Suprapubic skin (tissue), 4 donors: ENCODE data around the gene PFN3.

Source experiments
- EP300 ChIP-seq: sonication (generic); formaldehyde crosslinking; IDR thresholded peaks from one replicate; pipeline ENCODE4 v1.6.1; 2017; ENCODE audit warnings: antibody characterized with exemption
- POLR2A ChIP-seq, 2 donors: fragments of 450-650 bp; IDR thresholded peaks; one replicate each; pipeline ENCODE4 v1.6.1; 2017; ENCODE audit warnings: antibody characterized with exemption in 2 of 2, mild to moderate bottlenecking in 2 of 2, moderate library complexity in 2 of 2
- POLR2AphosphoS5 ChIP-seq, 3 donors: sonication (generic); formaldehyde crosslinking; IDR thresholded peaks; one replicate each; pipeline ENCODE4 v1.6.1; 2017; ENCODE audit warnings: antibody characterized with exemption in 3 of 3
- TF ChIP-seq, protein P1 (sequence below), 2 donors: fragments of 200-600 bp in 1 of 2; fragments of 450-650 bp in 1 of 2; sonication (generic) in 1 of 2; IDR thresholded peaks; one replicate each; pipeline ENCODE4 v1.5.1; 2016 to 2019; ENCODE audit warnings: antibody characterized with exemption in 2 of 2, mild to moderate bottlenecking in 1 of 2, moderate library complexity in 1 of 2

DNA sequence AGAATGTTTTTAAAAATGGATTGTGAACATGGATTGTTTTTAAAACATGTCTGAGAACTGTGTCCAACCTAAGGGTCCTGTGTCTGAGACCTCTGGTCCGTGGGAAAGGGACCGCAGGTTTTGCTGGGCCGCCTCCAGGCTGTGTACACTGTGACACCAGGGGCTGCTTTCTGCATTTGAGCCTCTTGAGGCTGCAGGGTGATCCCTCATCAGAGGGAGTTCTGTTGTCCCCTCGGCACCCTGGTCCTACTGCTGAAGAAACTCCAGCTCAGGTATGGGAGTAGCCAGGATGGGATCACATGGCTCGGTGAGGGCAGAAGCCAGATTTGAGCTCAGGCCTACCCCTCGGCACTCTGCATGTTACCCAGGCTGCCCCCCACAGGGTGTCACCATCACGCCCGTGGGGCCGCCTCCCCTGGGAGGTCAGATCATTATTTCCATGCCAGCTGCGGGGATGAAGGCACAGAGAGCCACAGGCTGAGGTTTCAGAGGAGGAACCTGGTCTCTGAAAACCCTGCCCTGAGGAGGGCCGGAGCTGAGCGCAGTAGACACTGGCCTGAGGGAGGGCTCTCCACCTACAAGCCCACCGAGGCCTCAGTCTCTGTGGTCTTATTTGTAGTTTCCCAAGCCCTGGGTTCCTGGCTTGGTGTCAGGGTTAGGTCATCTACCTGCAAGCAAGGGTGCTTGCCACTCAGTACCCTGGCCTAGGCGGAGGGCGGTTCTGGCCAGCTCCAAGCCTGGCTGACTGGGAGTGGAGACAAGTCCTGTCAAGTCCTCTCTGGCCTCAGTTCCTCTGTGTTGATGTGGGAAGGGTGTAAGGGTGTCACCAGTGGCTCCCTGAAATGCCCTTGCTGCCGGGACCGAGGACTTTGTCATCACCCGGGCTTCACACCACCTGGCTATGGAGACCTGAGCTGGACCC is 48.9 kb upstream of the PFN3 start:
- TF ChIP-seq, protein P1, sequence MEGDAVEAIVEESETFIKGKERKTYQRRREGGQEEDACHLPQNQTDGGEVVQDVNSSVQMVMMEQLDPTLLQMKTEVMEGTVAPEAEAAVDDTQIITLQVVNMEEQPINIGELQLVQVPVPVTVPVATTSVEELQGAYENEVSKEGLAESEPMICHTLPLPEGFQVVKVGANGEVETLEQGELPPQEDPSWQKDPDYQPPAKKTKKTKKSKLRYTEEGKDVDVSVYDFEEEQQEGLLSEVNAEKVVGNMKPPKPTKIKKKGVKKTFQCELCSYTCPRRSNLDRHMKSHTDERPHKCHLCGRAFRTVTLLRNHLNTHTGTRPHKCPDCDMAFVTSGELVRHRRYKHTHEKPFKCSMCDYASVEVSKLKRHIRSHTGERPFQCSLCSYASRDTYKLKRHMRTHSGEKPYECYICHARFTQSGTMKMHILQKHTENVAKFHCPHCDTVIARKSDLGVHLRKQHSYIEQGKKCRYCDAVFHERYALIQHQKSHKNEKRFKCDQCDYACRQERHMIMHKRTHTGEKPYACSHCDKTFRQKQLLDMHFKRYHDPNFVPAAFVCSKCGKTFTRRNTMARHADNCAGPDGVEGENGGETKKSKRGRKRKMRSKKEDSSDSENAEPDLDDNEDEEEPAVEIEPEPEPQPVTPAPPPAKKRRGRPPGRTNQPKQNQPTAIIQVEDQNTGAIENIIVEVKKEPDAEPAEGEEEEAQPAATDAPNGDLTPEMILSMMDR (IDR thresholded peaks at IDR 0.05), result no peak
- no peak for TF ChIP-seq POLR2AphosphoS5 (IDR thresholded peaks at IDR 0.05)
- no peak for TF ChIP-seq POLR2A (IDR thresholded peaks at IDR 0.05)
- no peak for TF ChIP-seq EP300
